Measurements from ENCODE around the gene LHFPL4.

Gene LHFPL4

DNA sequence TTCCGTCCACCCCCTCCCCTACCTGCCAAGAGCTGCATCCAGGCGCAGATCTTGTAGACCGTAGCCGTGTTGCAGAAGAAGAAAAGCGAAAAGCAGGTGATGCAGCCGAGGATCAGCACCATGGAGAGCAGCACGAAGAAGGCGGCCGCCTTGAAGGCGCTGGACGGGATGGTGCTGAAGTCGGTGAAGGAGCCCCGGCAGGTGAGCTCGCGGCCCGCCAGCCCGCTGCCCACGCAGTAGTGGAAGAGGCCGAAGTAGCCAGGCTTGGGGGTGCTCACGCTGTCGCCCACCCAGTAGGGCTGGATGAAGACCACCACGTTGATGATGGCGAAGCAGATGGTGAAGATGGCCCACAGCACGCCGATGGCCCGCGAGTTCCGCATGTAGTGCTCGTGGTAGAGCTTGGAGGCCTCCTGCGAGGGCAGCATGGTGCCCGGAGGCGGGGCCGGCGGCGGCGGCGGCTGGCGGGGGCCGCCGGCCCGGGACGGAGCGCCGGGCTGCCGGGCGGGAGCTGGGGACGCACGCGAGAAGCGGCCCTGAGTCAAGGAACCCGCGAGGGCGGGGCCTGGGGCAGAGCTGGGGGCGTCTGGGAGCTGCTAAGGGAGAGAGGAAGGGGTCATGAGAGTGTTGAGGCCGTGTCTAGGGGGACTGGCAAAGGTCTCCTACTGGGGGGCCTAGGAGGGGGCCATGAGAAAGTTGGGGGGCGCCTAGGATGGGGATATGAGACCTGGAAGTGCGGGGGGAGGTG, 1.2 kb downstream of the LHFPL4 start:
- TF ChIP-seq GATA2 (IDR thresholded peaks at IDR 0.05; ENCODE audit: low read depth, low read length), result no peak
- no peak for TF ChIP-seq GATA3 (IDR thresholded peaks at IDR 0.05; ENCODE audit: low read depth, low read length)

DNA sequence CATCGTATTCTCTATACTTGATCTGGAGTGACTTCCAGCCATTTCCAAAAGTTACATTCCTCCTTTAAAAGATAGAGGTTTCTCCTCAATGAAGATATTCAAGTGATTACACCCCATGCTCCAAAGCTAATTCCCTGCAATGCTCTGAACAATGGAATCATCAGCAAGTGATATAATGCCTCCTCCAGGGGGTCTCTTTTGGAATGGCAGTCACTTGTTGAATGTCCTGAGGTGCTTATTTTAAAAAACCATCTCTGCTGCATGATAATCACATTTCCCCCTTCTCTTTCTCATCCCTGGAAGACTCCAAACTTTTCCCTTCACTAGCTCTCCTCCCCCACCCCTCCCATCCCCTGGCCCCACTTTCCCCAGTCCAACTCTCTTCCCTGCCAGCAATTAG, 2.6 kb downstream of the LHFPL4 start:
- TF ChIP-seq GATA3 (IDR thresholded peaks at IDR 0.05; ENCODE audit: low read depth, low read length) (no peak), GATA2 (IDR thresholded peaks at IDR 0.05; ENCODE audit: low read depth, low read length) (no peak)

DNA sequence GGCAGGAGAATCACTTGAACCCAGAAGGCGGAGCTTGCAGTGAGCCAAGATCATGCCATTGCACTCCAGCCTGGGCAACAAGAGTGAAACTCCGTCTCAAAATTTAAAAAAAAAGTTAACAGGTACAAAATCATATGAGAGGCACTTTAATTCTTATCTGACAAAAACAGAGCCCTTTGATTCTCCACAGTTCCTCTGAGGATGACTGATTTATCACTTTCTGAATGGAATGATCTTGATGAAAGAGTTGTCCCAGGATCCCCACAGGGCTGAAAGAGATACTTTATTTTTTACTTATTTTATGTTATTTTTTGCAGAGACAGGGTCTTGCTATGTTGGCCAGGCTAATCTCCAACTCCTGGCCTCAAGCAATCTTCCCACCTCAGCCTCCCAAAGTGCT, 4.0 kb downstream of the LHFPL4 start:
- TF ChIP-seq GATA3 (IDR thresholded peaks at IDR 0.05; ENCODE audit: low read depth, low read length) (no peak), GATA2 (IDR thresholded peaks at IDR 0.05; ENCODE audit: low read depth, low read length) (no peak)

DNA sequence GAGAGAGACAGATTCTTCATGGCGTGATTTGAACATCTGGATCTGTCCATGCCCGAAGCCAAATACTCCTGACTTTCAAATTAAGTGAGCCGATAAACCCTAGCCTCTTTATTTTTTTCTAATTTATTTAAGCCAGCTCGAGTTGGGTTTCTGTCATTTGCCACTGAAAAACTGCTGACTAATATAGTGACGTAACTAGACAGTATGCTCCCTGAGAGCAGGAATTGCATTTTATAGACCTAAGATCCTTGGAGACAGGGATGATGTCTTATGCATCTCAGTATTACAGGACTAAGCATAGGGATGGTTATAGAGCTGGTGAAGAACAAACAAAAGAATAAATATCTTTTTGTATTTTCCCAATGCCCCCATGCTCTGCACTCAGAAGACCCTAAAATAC, 4.6 kb downstream of the LHFPL4 start:
- no peak for TF ChIP-seq GATA3 (IDR thresholded peaks at IDR 0.05; ENCODE audit: low read depth, low read length)
- TF ChIP-seq GATA2 (IDR thresholded peaks at IDR 0.05; ENCODE audit: low read depth, low read length), result no peak

DNA sequence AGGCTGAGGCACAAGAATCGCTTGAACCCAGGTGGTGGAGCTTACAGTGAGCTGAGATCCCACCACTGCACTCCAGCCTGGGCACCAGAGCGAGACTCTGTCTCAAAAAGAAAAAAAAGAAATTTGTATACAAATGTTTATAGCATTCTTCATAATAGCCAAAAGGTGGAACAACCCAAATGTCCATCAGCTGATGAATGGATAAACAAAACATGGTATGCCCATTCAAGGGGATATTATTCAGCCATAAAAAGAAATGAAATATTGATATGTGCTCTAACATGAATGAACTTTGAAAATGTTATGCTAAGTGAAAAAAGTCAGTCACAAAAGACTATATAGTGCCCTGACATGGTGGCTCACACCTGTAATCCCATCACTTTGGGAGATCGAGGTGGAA, 11.4 kb downstream of the LHFPL4 start:
- no peak for TF ChIP-seq GATA2 (IDR thresholded peaks at IDR 0.05; ENCODE audit: low read depth, low read length)
- TF ChIP-seq GATA3 (IDR thresholded peaks at IDR 0.05; ENCODE audit: low read depth, low read length), result no peak

DNA sequence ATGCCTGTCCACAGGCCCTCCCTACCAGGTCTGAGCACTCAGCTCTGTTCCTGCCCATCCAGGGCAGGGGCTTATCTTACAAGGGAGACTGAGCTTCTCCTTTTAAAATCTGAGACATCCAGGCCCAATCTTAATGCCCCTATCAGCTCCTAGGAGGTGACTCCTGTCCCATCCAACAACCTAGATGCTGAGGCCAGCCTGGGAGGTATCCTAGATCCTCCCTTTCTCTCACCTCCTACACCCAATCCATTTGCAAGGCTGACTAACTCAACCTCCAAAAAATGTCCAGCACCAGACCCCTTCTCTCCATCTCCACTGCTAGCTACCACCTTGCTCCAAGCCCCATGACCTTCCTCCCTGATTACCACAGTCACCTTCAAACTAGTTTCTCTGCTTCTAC, 17.4 kb downstream of the LHFPL4 start:
- no peak for TF ChIP-seq GATA3 (IDR thresholded peaks at IDR 0.05; ENCODE audit: low read depth, low read length)
- TF ChIP-seq GATA2 (IDR thresholded peaks at IDR 0.05; ENCODE audit: low read depth, low read length), result no peak

DNA sequence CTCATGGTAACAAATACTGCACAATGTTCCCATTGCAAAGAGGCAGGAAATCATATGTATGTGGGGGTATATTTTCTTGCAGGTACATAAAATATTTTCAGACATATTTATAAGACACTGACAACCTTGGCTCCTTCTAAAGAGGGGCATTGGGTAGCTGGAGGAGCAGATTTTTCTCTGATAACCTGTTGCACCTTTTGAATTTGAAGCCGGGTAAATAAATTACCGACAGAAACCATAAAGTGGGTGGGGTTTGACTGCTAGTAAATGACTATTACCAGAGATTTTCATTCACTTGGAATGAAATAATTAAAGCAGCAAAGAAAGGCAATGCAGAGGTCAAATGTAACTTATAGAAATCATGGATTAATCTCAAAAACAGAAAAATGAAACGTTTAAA, 19.2 kb downstream of the LHFPL4 start:
- no peak for TF ChIP-seq GATA2 (IDR thresholded peaks at IDR 0.05; ENCODE audit: low read depth, low read length)
- no peak for TF ChIP-seq GATA3 (IDR thresholded peaks at IDR 0.05; ENCODE audit: low read depth, low read length)

DNA sequence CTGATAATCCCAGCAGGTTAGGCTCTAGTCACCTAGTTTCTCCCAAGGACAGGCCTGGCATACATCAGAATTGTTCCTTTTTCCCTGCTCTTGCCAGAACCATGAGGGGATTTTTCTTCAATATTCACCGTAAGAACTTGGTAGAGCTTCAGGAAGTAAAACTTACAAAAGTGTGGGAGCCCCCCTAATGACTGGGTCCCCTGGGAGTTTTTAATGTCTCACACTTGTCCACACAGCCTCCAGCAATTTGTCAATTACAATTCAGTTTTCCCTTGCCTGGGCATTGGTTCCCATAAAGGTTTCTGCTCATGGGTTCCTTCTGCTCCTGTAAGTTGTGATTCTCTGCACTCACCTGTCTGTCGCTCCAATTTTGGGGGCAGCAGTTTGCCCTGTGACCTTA, 28.5 kb downstream of the LHFPL4 start:
- no peak for TF ChIP-seq GATA3 (IDR thresholded peaks at IDR 0.05; ENCODE audit: low read depth, low read length)
- no peak for TF ChIP-seq GATA2 (IDR thresholded peaks at IDR 0.05; ENCODE audit: low read depth, low read length)

DNA sequence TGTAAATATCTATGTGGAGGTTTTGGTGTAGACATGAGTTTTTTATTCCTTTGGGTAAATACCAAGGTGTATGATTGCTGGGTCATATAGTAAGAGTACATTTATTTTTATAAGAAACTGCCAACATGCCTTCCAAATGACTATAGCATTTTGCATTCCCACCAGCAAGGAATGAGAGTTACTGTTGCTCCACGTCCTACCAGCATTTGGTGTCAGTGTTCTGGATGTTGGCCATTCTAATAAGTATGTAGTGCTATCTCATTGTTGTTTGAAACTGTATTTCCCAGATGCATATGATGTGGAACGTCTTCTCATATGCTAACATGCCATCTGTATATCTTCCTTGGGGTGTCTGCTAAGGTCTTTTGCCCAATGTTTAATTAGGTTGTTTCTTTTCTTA, 38.7 kb downstream of the LHFPL4 start:
- no peak for TF ChIP-seq GATA2 (IDR thresholded peaks at IDR 0.05; ENCODE audit: low read depth, low read length)
- TF ChIP-seq GATA3 (IDR thresholded peaks at IDR 0.05; ENCODE audit: low read depth, low read length), result no peak

DNA sequence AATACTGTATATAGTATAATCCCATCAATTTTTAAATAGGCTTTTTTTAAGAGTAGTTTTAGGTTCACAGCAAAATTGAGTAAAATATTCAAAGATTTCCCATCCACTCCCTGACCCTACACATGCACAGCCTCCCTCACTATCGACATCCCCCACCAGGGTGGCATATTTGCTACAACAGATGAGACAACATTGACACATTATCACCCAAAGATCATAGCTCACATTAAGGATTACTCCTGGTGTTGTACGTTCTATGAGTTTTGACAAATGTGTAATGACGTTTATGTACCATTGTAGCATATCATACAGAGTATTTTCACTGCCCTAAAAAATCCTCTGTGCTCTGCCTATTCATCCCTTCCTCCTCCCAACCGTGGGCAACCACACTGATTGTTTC, 39.3 kb downstream of the LHFPL4 start:
- TF ChIP-seq GATA3 (IDR thresholded peaks at IDR 0.05; ENCODE audit: low read depth, low read length), result no peak
- no peak for TF ChIP-seq GATA2 (IDR thresholded peaks at IDR 0.05; ENCODE audit: low read depth, low read length)

DNA sequence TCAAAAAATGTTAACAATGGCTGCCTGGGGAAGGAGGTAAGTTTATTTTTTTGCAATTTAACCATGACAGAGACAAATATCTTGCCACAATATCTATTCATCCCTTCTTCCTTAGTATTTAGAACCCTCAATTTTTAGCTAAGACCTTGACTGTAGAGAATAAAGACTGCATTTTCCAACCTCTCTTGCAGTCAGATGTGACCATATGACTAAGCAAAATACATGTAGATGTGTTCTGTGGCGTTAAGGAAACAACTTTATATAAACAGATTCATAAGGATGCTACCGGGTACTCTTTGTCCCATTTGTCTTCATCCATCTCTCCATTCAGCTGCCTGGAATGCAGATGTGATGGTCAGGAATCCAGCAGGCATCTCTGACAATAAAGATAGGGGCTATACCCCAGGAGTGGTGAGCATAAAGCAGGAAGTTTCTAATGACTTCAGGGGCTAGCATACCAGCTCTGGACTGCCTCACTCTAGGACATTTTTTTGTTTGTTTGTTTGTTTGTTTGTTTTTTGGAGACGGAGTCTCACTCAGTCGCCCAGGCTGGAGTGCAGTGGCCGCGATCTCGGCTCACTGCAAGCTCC, 41.1 kb downstream of the LHFPL4 start:
- TF ChIP-seq GATA2 (IDR thresholded peaks at IDR 0.05; ENCODE audit: low read depth, low read length), result no peak
- TF ChIP-seq GATA3 (IDR thresholded peaks at IDR 0.05; ENCODE audit: low read depth, low read length), result no peak

DNA sequence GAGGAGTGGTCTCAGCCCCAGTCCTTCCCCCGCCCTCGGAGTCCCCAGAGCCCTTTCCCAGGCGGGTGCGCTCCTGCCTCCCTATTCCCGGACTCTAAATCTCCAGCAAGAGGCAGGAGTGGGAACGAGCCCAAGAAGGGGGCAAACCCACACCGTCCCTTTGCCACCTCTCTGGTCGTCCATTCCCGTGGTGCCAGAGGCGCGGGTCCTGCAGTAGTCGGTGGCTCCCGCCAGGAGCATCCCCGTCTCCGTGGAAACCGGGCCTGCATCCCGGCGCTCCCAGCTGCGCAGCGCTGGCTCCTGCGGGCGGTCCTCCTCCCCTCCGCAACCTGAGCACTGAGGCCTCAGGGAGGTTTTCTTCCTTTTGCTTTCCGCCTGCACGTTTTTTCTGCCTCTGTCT, 44.8 kb downstream of the LHFPL4 start:
- no peak for TF ChIP-seq GATA2 (IDR thresholded peaks at IDR 0.05; ENCODE audit: low read depth, low read length)
- TF ChIP-seq GATA3 (IDR thresholded peaks at IDR 0.05; ENCODE audit: low read depth, low read length), result no peak

DNA sequence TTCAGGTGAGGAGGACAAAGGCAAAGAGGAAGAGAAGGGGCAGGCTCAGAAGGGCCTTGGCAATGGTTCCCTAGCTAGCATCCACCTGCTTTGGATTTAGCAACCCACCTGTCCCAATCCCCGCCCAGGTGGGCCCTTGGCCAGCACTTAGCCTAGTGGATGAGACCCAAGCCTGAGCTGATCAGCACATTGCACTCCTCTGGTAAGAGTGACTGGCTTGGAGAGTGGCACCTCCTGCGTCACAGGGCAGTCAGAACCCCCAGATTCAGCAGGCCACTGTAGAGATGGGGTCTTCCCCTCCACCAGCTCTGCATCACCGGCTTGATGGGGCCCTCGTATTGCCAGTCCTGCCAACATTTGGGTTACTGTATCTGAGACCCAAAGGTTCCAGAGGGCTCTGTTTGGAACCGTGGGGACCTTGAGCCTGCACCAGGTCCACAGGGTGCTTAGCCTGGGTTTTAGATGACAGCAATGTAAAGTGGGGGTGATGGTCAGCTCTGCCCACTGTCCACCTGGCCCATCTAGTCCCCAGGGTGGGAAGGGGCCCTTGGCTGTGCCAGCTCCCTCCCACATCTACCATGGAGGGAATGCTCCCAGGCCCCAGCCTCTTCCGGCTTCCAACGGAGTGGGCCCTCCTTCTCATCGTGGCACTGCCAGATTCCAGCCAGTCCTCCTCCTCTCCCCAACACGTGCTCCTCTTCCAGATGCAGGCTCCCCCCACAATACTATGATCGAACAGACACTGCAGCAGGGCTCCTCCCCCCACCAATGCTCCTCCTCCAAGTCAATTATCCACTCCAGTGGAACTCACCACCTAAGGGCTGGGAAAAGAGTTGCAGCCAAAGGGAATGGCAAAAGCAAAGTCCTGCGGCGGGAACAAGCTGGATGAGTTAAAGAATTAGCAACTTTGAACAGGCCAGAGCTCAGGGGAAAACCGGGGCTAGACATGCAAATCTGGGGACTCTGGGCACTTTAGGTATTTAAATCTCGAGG, 45.7 kb downstream of the LHFPL4 start:
- TF ChIP-seq GATA3 (IDR thresholded peaks at IDR 0.05; ENCODE audit: low read depth, low read length), result no peak
- TF ChIP-seq GATA2 (IDR thresholded peaks at IDR 0.05; ENCODE audit: low read depth, low read length), result no peak

DNA sequence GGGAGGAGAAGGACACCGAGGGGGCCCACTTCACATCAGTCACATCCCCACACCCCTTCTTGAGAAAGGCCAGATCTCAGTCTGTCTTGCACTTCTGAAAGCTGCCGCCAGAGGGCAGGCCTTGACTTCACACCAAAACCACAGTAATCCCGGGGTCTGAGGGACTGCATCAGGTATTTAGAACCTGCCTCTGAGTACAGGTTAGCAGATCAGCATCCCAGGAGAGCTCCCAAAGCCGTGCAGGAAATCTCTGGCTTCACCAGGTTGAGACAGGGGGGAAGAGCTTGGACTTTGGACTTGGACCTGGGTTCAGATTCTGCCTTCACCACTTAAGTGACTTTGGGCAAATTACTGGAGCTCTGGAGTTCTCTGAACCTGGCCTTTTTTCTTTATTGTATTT, 50.3 kb downstream of the LHFPL4 start:
- no peak for TF ChIP-seq GATA2 (IDR thresholded peaks at IDR 0.05; ENCODE audit: low read depth, low read length)
- TF ChIP-seq GATA3 (IDR thresholded peaks at IDR 0.05; ENCODE audit: low read depth, low read length), result no peak

Measured in SH-SY5Y (cell line).